ENCODE measurements around the gene GPR176.
A peak's percentile ranks its signal among the peaks of the same experiment; 100 is the strongest.
"Not testable (repeated sequence)": the region's sequence is repeated elsewhere in the genome, so short reads cannot be mapped to it uniquely, and the experiment has no call there.

Gene GPR176

GRCh38 chr15:39857132-39857531 lies 62.9 kb downstream of the GPR176 start:
- DNase-seq (ENCODE audit: low spot score) = no peak

GRCh38 chr15:39856357-39856756 lies 63.7 kb downstream of the GPR176 start:
- no peak for DNase-seq (ENCODE audit: low spot score)

- no peak for DNase-seq (ENCODE audit: low spot score)
Measured at GRCh38 chr15:39855400-39855799, 64.7 kb downstream of the GPR176 start.

- DNase-seq (ENCODE audit: low spot score) = no peak
Measured at GRCh38 chr15:39854161-39854560, 65.9 kb downstream of the GPR176 start.

- peak; percentile 32 for DNase-seq (ENCODE audit: low spot score)
Measured at GRCh38 chr15:39852250-39852649, 67.8 kb downstream of the GPR176 start.

DNA sequence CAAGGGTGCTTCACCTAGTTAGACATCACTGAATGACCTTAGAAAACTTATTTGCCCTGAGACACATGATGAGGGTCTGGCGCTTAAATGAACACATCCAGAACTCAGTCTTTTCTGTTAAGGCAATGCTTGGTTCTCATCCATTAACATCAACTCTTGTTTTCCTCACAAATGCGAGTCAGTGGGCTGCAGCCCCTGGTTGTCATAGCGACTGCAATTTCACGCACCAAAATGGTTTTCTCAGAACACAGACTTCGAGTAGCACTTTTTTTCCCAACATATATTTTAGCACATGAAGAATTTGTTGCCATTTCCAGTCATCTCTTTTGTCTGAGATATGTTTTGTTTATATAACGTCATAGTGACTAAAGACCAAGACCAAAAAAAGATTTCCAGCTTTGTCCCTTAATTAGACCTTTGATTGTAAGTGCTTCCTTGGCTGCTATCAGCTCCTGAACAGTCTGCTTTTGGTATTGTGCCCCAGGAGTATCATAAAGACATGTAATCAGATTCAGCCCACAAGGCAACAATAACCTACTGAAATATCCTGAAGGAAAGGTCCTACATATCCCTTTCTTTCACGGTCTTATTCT lies 68.5 kb downstream of the GPR176 start:
- no peak for DNase-seq (ENCODE audit: low spot score)

DNA sequence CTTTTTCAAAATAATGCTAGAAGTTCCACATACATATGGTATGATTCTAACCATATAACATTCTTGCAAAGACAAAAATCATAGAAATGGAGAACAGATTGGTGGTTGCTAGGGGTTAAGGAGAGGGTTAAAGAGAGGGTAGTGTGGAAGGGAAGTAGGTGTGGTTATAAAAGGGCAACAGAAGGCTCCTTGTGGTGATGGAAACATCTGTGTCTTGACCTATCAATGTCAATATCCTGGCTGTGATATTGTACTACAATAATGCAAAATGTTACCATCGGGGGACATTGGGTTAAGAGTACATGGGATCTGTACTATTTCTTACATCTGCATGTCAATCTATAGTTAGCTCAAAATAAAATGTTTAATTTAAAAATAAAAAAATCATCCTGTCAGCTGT lies 69.6 kb downstream of the GPR176 start:
- DNase-seq (ENCODE audit: low spot score) = no peak

DNA sequence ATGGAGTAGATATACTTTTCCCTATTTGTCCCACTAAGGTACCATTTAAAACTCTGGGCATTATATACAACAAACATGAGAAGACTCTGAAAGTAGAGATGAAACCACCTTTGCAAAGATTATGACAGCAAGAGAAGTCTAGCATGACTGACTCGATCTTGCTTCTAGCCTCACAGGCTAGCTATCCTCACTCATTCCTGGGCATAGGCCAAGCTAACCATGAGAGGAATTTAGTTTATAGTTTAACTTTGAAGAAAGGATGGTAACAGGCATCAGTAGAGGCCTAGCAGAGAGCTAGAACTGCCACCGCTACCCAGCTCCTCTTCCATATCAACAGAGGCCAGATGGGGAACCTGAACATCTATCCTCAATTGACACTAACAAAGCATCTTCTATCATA lies 74.0 kb downstream of the GPR176 start:
- DNase-seq (ENCODE audit: low spot score) = no peak

DNA sequence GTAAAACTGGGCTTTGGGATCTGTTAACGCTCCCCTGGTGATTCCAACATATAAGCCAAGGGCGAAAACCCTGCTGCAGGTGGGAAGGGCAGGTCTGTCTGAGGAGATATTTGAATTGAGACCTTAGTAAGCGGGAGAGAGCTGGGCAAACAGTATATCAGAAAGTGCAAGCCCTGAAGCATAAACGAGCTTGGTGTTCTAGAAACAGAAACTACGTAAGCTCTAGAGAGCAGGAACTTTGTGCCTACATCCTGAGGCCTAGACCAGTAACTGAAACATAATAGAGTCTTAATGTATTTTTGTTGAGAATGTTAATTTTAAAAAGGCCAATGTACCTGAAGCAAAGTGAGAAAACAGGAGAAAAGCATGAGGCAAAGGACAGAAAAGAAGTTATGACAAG lies 74.5 kb downstream of the GPR176 start:
- DNase-seq (ENCODE audit: low spot score) = no peak

DNA sequence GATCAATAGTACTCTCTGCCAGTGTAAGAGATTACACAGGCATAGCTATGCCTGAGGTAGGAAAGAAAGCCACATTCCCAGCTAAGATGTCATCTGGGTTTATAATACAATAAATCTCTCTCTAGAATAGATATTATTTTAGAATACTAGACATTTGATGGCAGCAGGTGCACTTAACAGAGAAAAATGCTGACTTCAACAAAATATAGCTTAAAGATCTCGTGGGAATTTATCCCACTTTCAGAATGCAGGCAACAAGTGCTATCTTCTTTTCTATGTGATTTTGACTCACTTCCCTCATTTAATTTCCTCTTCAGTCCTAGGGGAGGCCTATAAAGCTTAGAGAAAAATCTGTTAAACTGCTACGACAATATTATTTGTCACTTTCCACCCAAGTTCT lies 76.5 kb downstream of the GPR176 start:
- no peak for DNase-seq (ENCODE audit: low spot score)

DNA sequence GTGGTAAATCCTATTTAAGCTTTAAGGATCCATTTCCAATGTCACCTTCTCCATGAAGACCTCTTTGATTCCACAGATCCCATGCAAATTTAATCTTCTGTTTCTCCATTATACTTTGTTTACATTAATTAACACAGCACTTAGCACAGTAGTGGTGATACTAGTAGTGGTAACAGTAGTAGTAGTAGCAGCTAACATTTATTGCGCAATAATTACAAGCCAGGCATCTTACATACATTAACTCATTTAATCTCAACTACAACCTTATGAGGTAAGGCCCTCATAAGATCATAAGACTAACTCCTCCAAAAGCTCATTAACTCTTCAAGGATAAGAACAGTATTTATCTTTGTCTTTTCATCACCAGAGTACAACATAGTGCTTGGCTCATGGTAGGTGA lies 82.6 kb downstream of the GPR176 start:
- no peak for DNase-seq (ENCODE audit: low spot score)

DNA sequence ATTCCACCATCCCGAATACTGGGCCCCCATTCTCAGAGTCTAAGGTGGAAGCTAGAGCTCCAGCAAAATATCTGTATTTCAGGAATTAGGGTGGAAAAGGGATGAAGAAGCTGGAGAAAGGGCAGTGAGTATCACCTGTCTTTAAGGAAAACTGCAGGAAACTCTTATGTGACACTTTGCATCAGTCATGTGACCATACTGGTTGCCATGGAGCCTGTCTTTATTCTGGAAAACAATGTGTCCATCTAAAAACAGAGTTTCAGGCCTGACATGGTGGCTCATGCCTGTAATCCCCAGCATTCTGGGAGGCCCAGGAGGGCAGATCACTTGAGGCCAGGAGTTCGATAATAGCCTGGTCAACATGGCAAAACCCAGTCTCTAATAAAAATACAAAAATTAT lies 84.5 kb downstream of the GPR176 start:
- DNase-seq (ENCODE audit: low spot score) = no peak

DNA sequence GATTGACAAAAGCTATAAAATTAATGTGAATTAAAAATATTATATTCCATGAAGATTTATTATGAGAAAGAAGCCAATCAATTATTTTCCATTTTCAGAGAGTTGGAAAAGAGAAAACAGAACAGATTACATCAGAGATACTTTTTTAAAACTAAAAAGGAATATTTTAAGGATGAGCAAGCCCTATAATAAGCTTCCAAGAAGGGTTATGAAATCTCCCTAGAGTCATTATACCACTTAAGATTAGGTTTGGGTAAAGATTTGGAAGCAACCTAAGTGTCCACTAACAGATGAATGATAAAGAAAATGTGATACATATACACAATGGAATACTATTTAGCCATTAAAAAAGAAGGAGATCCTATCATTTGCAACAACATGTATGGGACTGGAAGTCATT lies 85.8 kb downstream of the GPR176 start:
- peak; percentile 52 for DNase-seq (ENCODE audit: low spot score)

GRCh38 chr15:39833515-39833981 lies 86.5 kb downstream of the GPR176 start:
- peak; percentile 62 for DNase-seq (ENCODE audit: low spot score)

DNA sequence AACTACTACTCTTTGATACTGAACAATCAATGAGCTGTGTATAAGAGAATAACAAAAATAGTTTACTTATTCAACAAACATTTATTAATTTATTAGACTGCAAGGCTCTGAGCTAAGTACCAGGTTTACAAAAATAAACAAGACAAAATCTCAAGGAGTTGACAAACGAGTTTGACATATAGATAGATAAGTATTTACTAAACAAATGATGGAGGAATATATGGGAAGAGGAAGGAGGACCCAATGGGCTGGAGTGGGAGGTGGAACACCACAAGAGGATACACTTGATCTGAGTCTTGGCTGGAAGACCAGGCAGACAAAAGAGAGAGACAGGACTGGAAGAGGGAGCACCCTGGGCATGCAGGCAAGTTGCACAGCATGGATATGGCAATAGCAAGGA lies 89.9 kb downstream of the GPR176 start:
- no peak for DNase-seq (ENCODE audit: low spot score)

- DNase-seq (ENCODE audit: low spot score) = no peak
Measured at GRCh38 chr15:39828374-39828931, 91.6 kb downstream of the GPR176 start.

- DNase-seq (ENCODE audit: low spot score) = no peak
Measured at GRCh38 chr15:39826975-39827374, 93.1 kb downstream of the GPR176 start.

DNA sequence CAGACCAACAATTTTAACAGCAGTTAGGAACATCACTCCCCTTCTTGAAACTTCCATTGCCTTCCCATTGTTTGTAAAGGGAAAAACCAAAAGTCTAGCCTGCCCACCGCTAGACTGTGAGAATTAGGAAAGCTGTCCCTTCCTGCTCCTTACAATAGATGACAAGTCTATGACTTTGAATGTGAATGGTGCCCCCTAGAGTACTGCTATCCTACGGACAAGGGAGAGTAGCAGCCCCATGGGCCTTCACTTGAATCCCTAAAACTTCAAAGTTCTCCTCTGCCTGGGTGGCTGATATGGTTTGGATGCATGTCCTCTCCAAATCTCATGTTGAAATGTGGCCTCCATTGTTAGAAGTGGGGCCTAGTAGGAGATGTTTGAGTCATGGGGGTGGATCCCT lies 96.4 kb downstream of the GPR176 start:
- DNase-seq (ENCODE audit: low spot score) = no peak

DNA sequence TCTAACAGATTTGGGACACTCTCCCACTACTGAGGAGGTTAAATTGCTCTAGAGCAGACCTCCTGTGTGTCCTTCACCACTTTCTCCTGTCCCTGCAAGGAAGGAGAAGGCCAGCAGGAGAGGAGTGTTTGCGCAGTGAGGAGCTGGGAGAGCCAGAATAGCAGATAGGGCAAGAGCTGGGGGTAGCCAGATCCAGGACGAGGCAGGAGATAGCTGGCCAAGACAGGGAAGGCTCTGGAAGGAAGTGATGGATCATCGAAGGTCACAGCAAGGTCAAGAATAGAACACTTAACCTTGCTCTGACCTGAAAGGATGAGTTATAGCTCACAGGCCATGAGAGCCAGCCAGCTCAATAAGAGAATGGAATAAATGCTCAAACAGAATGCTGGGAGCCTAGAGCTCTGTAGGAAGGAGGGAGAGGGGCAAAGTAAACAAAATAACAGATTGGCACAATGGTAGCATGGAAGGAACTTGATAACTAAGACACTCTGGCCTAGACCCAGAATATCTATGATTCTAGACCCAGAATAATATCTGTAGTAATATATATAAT lies 99.9 kb downstream of the GPR176 start:
- DNase-seq (ENCODE audit: low spot score) = no peak

DNA sequence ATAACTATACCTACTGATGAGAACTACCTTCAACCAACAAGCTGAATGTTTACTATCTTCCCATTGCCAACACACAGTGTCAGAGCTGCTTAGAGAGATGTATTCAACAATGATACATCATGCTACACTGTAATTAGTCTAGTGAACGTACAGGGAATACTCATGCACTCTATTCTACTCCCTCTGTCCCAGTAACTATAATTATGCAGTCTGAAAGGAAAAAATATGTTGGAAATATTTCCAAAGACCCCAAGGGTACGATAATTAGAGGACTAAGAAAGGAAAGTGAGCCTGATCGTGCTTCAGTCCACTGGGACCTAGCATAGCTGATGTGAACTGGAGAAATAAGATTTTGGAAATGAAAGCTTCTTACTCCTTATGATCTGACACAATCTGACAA lies 100.5 kb downstream of the GPR176 start:
- no peak for DNase-seq (ENCODE audit: low spot score)

DNA sequence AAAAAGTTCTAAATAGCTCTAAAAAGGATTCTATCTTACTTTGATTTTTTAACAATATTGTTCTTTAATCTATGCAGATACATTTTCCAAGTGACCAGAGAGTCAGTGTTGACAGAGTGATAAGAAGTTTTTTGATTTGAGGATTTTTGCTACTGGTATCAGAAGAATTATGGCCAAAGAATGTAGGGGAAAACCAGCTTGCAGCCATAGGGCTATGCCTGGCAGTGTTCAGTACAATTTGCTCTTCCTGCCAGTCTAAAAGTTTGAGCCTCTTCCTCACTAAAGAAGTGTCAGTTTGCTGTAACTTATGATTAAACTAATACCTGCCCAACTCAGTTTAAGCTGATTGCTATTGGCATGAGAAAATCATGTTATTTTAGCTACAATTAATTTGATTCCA lies 102.2 kb downstream of the GPR176 start:
- no peak for DNase-seq (ENCODE audit: low spot score)

GRCh38 chr15:39814489-39814888 lies 105.6 kb downstream of the GPR176 start:
- DNase-seq (ENCODE audit: low spot score) = no peak

DNA sequence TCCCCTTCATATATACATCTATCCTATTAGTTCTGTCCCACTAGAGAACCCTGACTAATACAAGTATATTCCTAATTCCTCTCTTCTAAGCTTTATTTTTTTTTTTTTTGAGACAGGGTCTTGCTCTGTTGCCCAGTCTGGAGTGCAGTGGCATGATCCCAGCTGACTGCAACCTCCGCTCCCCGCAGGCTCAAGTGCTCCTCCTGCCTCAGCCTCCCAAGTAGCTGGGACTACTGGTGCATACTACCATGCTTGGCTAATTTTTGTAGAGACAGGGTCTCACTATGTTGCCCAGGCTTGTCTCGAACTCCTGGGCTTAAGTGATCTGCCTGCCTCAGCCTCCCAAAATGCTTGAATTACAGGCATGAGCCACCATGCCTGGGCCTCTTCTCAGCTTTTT lies 107.4 kb downstream of the GPR176 start:
- DNase-seq (ENCODE audit: low spot score) = not testable (repeated sequence)

GRCh38 chr15:39808909-39809308 lies 111.2 kb downstream of the GPR176 start:
- DNase-seq (ENCODE audit: low spot score) = no peak

Data from GM03348 (cell line).